ENCODE results near the gene TRDN.
"Not testable (repeated sequence)": the region's sequence is repeated elsewhere in the genome, so short reads cannot be mapped to it uniquely, and the experiment has no call there.

TRDN gene

GRCh38 chr6:123233336-123233735 is 403.4 kb downstream of the TRDN start:
- no peak for DNase-seq

DNA sequence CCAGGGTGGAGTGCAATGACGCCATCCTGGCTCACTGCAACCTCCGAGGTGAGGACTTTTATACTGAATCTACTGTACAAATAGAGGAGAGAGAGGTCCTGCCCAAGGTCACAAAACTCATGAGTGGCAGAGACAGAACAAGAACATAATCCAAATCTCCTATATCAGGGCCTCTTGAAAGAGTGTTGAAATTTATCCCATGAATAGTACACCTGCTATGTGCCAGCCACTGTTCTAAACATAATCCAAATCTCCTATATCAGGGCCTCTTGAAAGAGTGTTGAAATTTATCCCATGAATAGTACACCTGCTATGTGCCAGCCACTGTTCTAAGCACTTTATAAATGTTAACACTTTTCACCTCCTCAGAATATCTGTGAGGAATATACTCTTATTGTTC is 409.0 kb downstream of the TRDN start:
- DNase-seq = not testable (repeated sequence)

DNA sequence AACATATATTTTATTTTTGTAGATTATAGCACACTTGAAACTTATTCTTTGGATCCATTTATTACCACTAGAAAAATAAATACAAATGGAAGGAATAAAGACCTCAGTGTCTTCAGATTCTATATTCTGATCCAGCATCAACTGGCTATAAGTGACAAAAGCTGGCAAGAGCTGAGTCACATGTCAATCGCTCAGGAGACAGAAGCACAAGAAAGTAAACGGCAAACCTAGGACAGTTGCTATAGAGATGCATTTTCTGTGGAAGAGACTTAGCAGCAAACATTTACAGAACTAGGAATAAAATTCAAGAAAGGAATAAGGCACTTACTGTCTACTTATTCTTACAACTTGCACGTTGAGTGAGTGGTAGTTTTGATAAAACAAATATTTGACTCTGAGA is 410.4 kb downstream of the TRDN start:
- DNase-seq = no peak

- DNase-seq = no peak
Observed at GRCh38 chr6:123224077-123224476, 412.7 kb downstream of the TRDN start.

- DNase-seq = no peak
Observed at GRCh38 chr6:123223461-123223860, 413.3 kb downstream of the TRDN start.

- DNase-seq = no peak
Observed at GRCh38 chr6:123215211-123215610, 421.5 kb downstream of the TRDN start.

DNA sequence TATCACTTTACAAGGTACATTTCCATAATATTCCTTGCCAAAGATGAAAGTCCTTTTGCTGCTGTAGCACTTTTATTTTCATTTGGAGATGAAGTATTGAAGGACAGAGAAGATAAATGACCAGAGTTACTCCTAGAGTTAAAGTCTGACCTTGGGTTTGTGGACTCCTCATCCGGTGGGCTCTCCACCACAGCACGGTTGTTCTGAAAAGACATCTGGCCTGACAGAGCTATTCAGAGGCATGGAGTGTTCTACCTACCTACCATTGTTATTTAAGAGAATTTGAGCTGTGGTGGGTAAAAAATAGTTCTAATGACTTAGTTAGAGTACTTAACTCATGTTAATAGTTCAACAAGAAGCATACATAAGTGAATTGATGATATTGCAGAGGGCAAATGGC is 422.3 kb downstream of the TRDN start:
- DNase-seq = no peak

DNA sequence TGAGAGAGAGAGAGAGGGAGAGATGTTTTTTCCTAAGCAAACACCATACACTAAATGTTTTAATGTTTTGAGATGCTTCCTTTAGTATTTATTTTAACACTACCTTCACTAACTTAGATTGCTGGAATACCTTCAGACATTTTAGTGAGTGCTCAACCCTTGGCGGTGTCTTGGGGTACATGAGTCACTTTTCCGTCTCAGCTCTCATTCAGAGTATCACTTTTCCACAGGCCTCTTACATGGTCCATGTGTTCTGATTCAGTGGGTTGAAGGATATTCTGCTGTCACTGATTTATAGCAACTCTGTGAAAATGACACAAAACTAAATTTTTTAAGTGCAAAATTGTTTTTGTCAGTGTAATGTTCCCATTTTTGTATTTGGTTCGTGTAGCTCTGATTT is 422.8 kb downstream of the TRDN start:
- no peak for DNase-seq

GRCh38 chr6:123211777-123212545 is 424.8 kb downstream of the TRDN start:
- no peak for DNase-seq

- DNase-seq = no peak
Observed at GRCh38 chr6:123210645-123211044, 426.1 kb downstream of the TRDN start.

DNA sequence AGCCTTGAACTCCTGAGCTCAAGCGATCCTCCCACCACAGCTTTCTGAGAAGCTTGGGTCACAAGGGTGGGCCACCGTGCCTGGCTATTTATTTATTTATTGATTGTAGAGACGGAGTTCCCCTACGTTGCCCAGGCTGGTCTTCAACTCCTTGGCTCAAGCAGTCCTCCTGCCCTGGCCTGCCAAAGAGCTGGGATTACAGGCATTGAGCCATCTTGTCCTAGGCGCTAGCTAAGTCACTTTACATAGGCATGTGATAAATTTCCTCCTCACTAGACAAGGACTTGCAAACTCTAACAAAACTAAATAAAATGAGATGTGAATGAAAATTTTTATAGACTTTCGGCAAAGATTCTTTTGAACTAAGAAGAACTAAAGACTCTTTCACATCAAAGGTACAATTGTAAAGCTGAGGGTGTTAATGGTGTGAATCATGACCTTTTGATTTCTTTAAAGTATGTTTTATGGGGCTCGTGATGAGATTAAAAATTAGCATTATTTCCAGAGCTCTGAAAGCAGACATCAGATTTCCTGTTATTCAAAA is 428.7 kb downstream of the TRDN start:
- no peak for DNase-seq

DNA sequence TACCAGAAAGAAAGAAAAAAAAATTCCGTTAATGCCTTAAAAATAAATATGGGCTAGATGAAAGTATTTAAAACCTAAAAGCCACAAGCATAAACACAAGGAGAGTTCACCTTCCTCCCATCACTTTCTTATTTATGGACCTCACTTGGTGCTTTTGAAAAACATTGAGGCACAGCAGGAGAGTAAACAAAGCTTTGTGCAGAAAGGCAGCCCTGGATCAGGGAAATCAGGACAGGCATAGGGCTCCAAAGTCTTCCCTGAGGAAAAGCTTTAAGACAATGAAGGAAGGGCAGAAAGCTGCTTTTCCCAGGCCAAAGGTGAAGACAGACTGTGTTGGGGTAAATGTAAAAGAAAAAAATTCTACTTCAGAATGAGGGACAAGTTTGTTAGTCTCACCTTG is 432.8 kb downstream of the TRDN start:
- DNase-seq = no peak

- no peak for DNase-seq
Observed at GRCh38 chr6:123201869-123202372, 434.8 kb downstream of the TRDN start.

GRCh38 chr6:123193298-123193697 is 443.5 kb downstream of the TRDN start:
- DNase-seq = no peak

GRCh38 chr6:123189816-123190215 is 446.9 kb downstream of the TRDN start:
- no peak for DNase-seq

GRCh38 chr6:123182998-123183397 is 453.8 kb downstream of the TRDN start:
- DNase-seq = no peak

DNA sequence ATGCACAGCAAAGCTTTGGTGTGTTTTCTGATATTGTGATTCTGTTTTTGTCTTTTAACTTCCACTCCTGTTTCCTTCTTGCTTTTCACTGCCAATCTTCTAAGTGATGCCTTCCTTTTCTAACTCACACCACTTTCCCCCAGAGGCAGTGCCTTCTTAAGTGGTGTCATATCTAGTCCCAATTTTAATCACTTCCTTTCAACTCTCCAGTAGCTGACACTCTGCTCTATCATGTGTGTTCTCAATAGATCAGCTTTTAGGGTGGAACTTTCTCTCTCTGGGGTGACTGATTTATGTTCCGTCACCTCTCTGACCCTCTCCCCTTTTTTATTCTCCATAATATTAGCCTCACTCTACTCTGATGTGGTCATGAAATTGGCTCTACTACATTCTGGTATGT is 460.0 kb downstream of the TRDN start:
- no peak for DNase-seq

DNA sequence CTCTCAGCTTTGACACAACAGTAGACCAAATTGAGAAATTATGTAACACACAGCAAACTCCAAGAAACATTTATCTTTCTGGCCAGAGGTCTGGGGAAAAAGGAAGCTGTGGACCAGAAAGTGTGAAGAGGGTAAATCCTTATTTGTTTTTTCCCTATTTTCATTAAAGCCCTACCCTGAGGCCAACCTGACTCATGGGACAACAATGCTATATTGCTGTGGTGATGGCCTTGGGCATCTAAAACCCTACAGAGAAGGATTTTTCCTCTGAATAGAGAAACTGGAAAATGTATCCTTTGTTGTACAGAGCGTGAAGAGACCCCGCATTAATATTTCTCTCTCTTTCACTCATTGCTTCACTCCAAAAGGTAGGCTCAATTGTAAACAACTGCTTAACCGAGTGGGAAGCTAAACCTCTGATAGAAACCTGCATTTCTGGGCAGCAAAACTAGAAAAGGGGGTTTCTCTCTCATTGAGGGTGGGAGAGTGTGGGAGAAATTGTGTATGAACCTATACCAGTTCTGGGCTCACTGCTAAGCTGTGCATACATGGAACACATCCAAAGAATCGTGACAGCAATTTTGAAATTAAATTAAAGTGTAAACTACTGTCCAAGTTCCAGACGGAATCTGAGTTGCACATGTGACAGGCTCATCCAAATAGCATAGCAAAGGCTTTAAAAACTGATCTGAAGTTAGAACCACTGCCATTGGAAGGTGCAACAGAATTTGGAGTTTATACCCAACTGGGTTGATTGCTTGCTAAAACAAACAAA is 465.2 kb downstream of the TRDN start:
- no peak for DNase-seq

- DNase-seq = no peak
Observed at GRCh38 chr6:123169774-123170095, 467.0 kb downstream of the TRDN start.

DNA sequence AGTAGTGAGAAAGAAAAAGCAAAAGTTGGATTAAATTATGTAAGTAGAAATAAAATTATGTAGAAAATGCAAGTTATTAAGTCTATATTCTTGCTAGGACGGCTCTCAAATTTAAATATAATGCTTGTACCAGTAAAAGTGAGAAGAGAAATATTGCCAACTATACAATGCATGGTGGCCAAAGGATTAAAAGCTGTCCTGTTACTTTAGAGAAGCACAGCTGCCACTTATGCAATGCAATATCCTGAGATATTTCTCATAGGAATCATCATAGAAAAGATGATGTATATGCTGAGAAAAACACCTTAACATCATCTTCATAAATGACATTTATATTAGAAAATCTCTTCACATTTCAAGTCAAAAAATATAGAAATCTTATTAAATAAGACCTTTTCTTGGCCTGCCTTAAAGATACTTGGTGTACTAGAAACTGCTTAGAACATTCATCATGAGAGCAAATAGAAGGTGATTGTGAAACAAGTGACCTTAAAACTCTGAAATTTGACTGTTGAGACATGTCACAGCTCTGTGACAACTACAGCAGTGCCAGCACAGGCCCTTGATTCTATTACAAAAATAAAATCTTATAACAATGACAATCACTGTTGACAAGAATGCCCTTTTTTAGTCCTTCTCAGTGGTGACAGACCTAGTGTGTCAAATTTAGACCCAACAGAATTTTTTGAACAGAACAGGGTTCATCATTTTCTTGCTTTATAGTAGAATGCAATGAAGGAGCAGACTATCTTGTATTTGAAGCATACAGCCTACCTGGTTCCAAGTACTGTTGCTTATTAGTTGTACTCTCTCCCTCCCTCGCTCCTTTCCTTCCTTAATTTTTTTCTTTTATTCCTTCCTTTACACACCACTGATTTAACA is 467.6 kb downstream of the TRDN start:
- DNase-seq = no peak

GRCh38 chr6:123168466-123168865 is 468.3 kb downstream of the TRDN start:
- no peak for DNase-seq

Measured in CD4-positive, alpha-beta T cell treated with Interleukin-12 subunit alpha and Interleukin-12 subunit beta, for 1 hour (primary cell).